OCI-LY3 (cell line): ENCODE measurements around the gene PCDHA13.

Experiments
- CTCF ChIP-seq: fragments of 200-600, 300-600 bp; sonication (generic); IDR thresholded peaks from 2 replicates; pipeline ENCODE4 v1.5.1; 2014; ENCODE audit warnings: antibody characterized with exemption, low read length, low read depth
- EZH2phosphoT487 ChIP-seq: fragments of 200-600 bp; shearing (Covaris generic); IDR thresholded peaks from 2 replicates; pipeline ENCODE4 v1.6.1; 2018; ENCODE audit warnings: antibody characterized with exemption, mixed run types, low read depth

DNA sequence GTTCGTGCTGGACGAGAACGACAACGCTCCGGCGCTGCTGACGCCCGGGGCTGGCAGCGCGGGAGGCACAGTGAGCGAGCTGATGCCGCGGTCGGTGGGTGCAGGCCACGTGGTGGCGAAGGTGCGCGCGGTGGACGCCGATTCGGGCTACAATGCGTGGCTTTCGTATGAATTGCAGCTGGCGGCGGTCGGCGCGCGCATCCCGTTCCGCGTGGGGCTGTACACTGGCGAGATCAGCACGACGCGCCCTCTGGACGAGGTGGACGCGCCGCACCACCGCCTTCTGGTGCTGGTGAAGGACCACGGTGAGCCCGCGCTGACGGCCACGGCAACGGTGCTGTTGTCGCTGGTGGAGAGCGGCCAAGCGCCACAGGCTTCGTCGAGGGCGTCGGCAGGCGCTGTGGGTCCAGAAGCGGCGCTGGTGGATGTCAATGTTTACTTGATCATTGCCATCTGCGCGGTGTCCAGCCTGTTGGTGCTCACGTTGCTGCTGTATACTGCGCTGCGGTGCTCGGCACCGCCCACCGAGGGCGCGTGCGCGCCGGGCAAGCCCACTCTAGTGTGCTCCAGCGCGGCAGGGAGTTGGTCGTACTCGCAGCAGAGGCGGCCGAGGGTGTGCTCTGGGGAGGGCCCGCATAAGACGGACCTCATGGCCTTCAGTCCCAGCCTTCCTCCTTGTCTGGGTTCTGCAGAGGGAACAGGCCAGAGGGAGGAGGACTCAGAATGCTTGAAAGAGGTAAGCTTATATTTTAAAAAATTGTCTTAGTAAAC, 2.2 kb downstream of the PCDHA13 start:
- TF ChIP-seq CTCF (no peak), EZH2phosphoT487 (no peak)
